HCT116 (cell line): Measurements from ENCODE around the gene DHRSX. TPM values are rescaled to one million over a fixed set of nuclear protein-coding genes. Genes with fewer than 3 reads are reported as not detected.

Experiments used
- ATAC-seq: fragments of 200-7000 bp; cut with Tn5 transposase; 2 replicates; pipeline ENCODE4 v1.9.1; 2020; ENCODE audit warnings: mild to moderate bottlenecking, moderate library complexity
- BruUV-seq: library from RNA; stranded (reverse); fragments of 400-500 nt; replicated peaks from 2 replicates; lab custom pipeline; 2021; lab: Mats Ljungman, UMichigan
- CTCF ChIA-PET: fragments of 300-600 bp; sonication (Branson Sonifier 250); formaldehyde crosslinking; loops from one replicate; lab custom pipeline; 2021; ENCODE audit warnings: antibody characterized with exemption; lab: Charles Lee
- POLR2A ChIA-PET: fragments of 300-600, 350-600 bp; sonication (Branson Sonifier 250); formaldehyde crosslinking; loops from one replicate; lab custom pipeline; 2021; ENCODE audit warnings: antibody characterized with exemption; lab: Charles Lee
- RAD21 ChIA-PET, 2 experiments: fragments of 300-600 bp; sonication (Branson Sonifier 250); formaldehyde crosslinking; loops; one replicate each; lab custom pipeline; 2023; ENCODE audit warnings: low total read pairs in 2 of 2; ENCODE audit not compliant: uncharacterized antibody in 2 of 2, unreplicated experiment in 2 of 2, low non-redundant PET in 1 of 2; lab: Charles Lee
- DNase-seq: peaks from one replicate; pipeline ENCODE4 v3.0.0-alpha.2; 2010; ENCODE audit warnings: low read depth, low spot score
- H2AFZ ChIP-seq: fragments of 200-600 bp; shearing (Covaris generic), sonication (generic); 2 replicates; pipeline ENCODE4 v1.6.1; 2017; ENCODE audit warnings: low read depth, mixed run types, mixed read lengths, antibody characterized with exemption, low read length; ENCODE audit not compliant: poor library complexity, severe bottlenecking
- H3K27ac ChIP-seq: 2 replicates; pipeline ENCODE4 v1.5.1; 2012; ENCODE audit warnings: low read depth, low read length
- H3K27me3 ChIP-seq: fragments of 200-600 bp; sonication (generic); 2 replicates; pipeline ENCODE4 v1.6.1; 2016; ENCODE audit warnings: mixed run types, low read length, mixed read lengths; ENCODE audit not compliant: insufficient read depth
- H3K36me3 ChIP-seq, 2 experiments: fragments of 200-500 bp in 1 of 2; fragments of 200-600 bp in 1 of 2; sonication (Bioruptor generic) in 1 of 2; sonication (generic) in 1 of 2; 2 replicates each; pipeline versions ENCODE4 v1.5.1 to v1.6.1; 2014 to 2016; ENCODE audit warnings: low read length in 2 of 2, inconsistent platforms in 1 of 2, mixed read lengths in 1 of 2, mixed run types in 1 of 2; ENCODE audit not compliant: insufficient read depth in 2 of 2, control insufficient read depth in 1 of 2
- H3K4me1 ChIP-seq, 2 experiments: fragments of 200-600 bp in 1 of 2; sonication (generic) in 1 of 2; 2 replicates each; pipeline versions ENCODE4 v1.5.1 to v1.6.1; 2012 to 2017; ENCODE audit warnings: low read length in 2 of 2, inconsistent platforms in 1 of 2, mild to moderate bottlenecking in 1 of 2, mixed read lengths in 1 of 2, mixed run types in 1 of 2, moderate library complexity in 1 of 2; ENCODE audit not compliant: insufficient read depth in 2 of 2, control insufficient read depth in 1 of 2
- H3K4me2 ChIP-seq: fragments of 200-600 bp; sonication (generic); 2 replicates; pipeline ENCODE4 v1.6.1; 2017; ENCODE audit warnings: mixed run types, low read length, mixed read lengths
- H3K4me3 ChIP-seq, 2 experiments: fragments of 200-600 bp in 1 of 2; sonication (generic) in 1 of 2; replicated peaks in 1 of 2; 2 replicates each; pipeline ENCODE4 v1.5.1; 2011 to 2016; ENCODE audit warnings: low read length in 2 of 2, control low read depth in 1 of 2, low read depth in 1 of 2, mild to moderate bottlenecking in 1 of 2, mixed read lengths in 1 of 2, mixed run types in 1 of 2
- H3K79me2 ChIP-seq: fragments of 200-600 bp; sonication (generic); 2 replicates; pipeline ENCODE4 v1.6.1; 2017; ENCODE audit warnings: mild to moderate bottlenecking, mixed run types, low read length, moderate library complexity, mixed read lengths; ENCODE audit not compliant: insufficient read depth
- H3K9ac ChIP-seq: fragments of 200-600 bp; sonication (generic); 2 replicates; pipeline ENCODE4 v1.6.1; 2016; ENCODE audit warnings: low read length, mixed read lengths
- H3K9me2 ChIP-seq: fragments of 200-600 bp; sonication (generic), shearing (Covaris generic); 2 replicates; pipeline ENCODE4 v1.6.1; 2017; ENCODE audit warnings: mixed run types, mild to moderate bottlenecking, moderate library complexity; ENCODE audit not compliant: insufficient read depth
- H3K9me3 ChIP-seq, 2 experiments: fragments of 200-500 bp in 1 of 2; fragments of 200-600 bp in 1 of 2; sonication (Bioruptor generic) in 1 of 2; sonication (generic) in 1 of 2; 2 replicates each; pipeline ENCODE4 v1.6.1; 2014 to 2017; ENCODE audit warnings: low read length in 2 of 2, mixed read lengths in 2 of 2, inconsistent platforms in 1 of 2, low read depth in 1 of 2, mild to moderate bottlenecking in 1 of 2, mixed run types in 1 of 2, moderate library complexity in 1 of 2; ENCODE audit not compliant: control insufficient read depth in 1 of 2, insufficient read depth in 1 of 2
- H4K20me1 ChIP-seq: fragments of 200-600 bp; sonication (generic), shearing (Covaris generic); 2 replicates; pipeline ENCODE4 v1.6.1; 2017; ENCODE audit warnings: mixed run types, mild to moderate bottlenecking, moderate library complexity; ENCODE audit not compliant: insufficient read depth
- CBX3 ChIP-seq: IDR thresholded peaks from 2 replicates; pipeline ENCODE4 v1.6.1; 2012; ENCODE audit warnings: low read depth
- EZH2phosphoT487 ChIP-seq: fragments of 200-600 bp; IDR thresholded peaks from 2 replicates; pipeline ENCODE4 v1.6.1; 2018; ENCODE audit warnings: antibody characterized with exemption, borderline replicate concordance
- JUND ChIP-seq: IDR thresholded peaks from 2 replicates; pipeline ENCODE4 v1.6.1; 2012
- MAX ChIP-seq: IDR thresholded peaks from 2 replicates; pipeline ENCODE4 v1.6.1; 2012
- RAD21 ChIP-seq: IDR thresholded peaks from 2 replicates; pipeline ENCODE4 v1.6.1; 2012; ENCODE audit warnings: low read depth, mild to moderate bottlenecking
- TCF7L2 ChIP-seq: IDR thresholded peaks from 2 replicates; pipeline ENCODE4 v1.7.0; 2011; ENCODE audit warnings: borderline replicate concordance, inconsistent platforms; ENCODE audit not compliant: insufficient read depth, insufficient read length; ENCODE audit errors: extremely low read depth
- YY1 ChIP-seq: IDR thresholded peaks from 2 replicates; pipeline ENCODE4 v1.6.1; 2011; ENCODE audit warnings: low read length, low read depth, moderate library complexity, mild to moderate bottlenecking; ENCODE audit not compliant: insufficient replicate concordance; ENCODE audit errors: extremely low read depth
- ZNF274 ChIP-seq: fragments of 200-500 bp; sonication (Bioruptor generic); IDR thresholded peaks from 2 replicates; pipeline ENCODE4 v1.6.1; 2014; ENCODE audit warnings: mild to moderate bottlenecking, low read depth, low read length, inconsistent platforms
- intact Hi-C: fragments of 100-400 bp; cut with micrococcal nuclease; formaldehyde crosslinking; loops from 2 replicates; pipeline ENCODE4 v1.10.0; 2022
- total RNA-seq: library from RNA; stranded (reverse); gene quantifications from one replicate; pipeline ENCODE4 v1.2.1, GENCODE V29; 2021; ENCODE audit not compliant: unreplicated experiment
- TF ChIP-seq, protein P1 (sequence below): IDR thresholded peaks from 2 replicates; pipeline ENCODE4 v1.6.1; 2012

The DHRSX gene
- total RNA-seq, 1 experiment from 2014 or later = 11.9 TPM

- DNase-seq (no peak), ATAC-seq (peak; percentile 14; the same call in 1 of the 2 replicates)
- POLR2A ChIA-PET = no interaction called here
- Histone ChIP-seq H3K27ac (peak overlapping the region; percentile 82), H2AFZ (no peak overlapping the region), H3K27me3 (no peaks in the 10 kb centered on the region), H3K79me2 (no peaks in the 10 kb centered on the region), H3K4me2 (peak overlapping the region; percentile 66), H3K36me3 (no peaks in the 10 kb centered on the region), H3K9me3 (no peaks in the 10 kb centered on the region; a peak in 1 of 4 replicates), H3K9me2 (no peaks in the 10 kb centered on the region), H3K4me3 (peak overlapping the region in 1 of 2 experiments; percentile 25; a peak in 1 of 4 replicates), H4K20me1 (no peaks in the 10 kb centered on the region), H3K4me1 (peaks cover 48 to 82% of the 10 kb centered on the region in 2 experiments), H3K9ac (peak overlapping the region; percentile 35)
- intact Hi-C loops = no loop called here
- RAD21 ChIA-PET = no interaction called here
- CTCF ChIA-PET = no interaction called here
- TF ChIP-seq MAX (no peak), ZNF274 (no peak), CBX3 (no peak), JUND (no peak), EZH2phosphoT487 (no peak), TCF7L2 (no peak)
- TF ChIP-seq, protein P1, sequence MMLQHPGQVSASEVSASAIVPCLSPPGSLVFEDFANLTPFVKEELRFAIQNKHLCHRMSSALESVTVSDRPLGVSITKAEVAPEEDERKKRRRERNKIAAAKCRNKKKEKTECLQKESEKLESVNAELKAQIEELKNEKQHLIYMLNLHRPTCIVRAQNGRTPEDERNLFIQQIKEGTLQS = no peak
- no TSS peak for BruUV-seq
These were observed 113.0 kb downstream of the DHRSX start for GRCh38 chrX:2387614-2388239.

- 0 out of 2 replicates have a peak overlapping the region, but pooled peaks have one; percentile 22 for H3K27ac ChIP-seq
These were observed 115.6 kb downstream of the DHRSX start for GRCh38 chrX:2385224-2385623.

More at GRCh38 chrX:2385224-2385623, 115.6 kb downstream of the DHRSX start:
- TF ChIP-seq YY1 (peak; percentile 12), RAD21 (no peak), TCF7L2 (peak; percentile 29)
- ATAC-seq = peak; percentile 63
- peak; percentile 69 for DNase-seq
- no TSS peak for BruUV-seq
- Histone ChIP-seq H2AFZ (no peak overlapping the region), H4K20me1 (no peaks in the 10 kb centered on the region), H3K9me3 (no peaks in the 10 kb centered on the region; a peak in 1 of 4 replicates), H3K4me2 (peak overlapping the region; percentile 30), H3K9ac (no peak overlapping the region), H3K79me2 (no peaks in the 10 kb centered on the region), H3K9me2 (no peaks in the 10 kb centered on the region), H3K4me3 (no peak overlapping the region), H3K27me3 (no peaks in the 10 kb centered on the region), H3K36me3 (no peaks in the 10 kb centered on the region), H3K4me1 (peaks cover 36 to 66% of the 10 kb centered on the region in 2 experiments)
- RAD21 ChIA-PET = no interaction called here
- intact Hi-C loops = no loop called here
- POLR2A ChIA-PET = no interaction called here
- CTCF ChIA-PET = no interaction called here
